ENCODE measurements around the gene SH3BP4.

SH3BP4 gene

GRCh38 chr2:235024931-235025773 lies 73.3 kb downstream of the SH3BP4 start:
- H3K27me3 ChIP-seq: no peaks in the 10 kb centered on the region
- intact Hi-C loops (cut with DNase I; ENCODE audit: low total_unique reads): no loop called here
- H3K27ac ChIP-seq: no peak overlapping the region
- no peak for DNase-seq
- H3K9me3 ChIP-seq: no peaks in the 10 kb centered on the region
- no peak overlapping the region for H3K4me3 ChIP-seq
- H3K4me1 ChIP-seq: peaks cover 0 to 55% (median 22%) of the 10 kb centered on the region in 4 donors
- no peaks in the 10 kb centered on the region for H3K36me3 ChIP-seq
- TF ChIP-seq CTCF (IDR thresholded peaks at IDR 0.05): no peak

- intact Hi-C loops (cut with DNase I; ENCODE audit: low total_unique reads): no loop called here
- no peak for DNase-seq
- no peaks in the 10 kb centered on the region for H3K27me3 ChIP-seq
- TF ChIP-seq CTCF (IDR thresholded peaks at IDR 0.05): no peak
- H3K27ac ChIP-seq: no peak overlapping the region
- H3K4me3 ChIP-seq: no peak overlapping the region
- peaks cover 0 to 60% (median 24%) of the 10 kb centered on the region in 4 donors for H3K4me1 ChIP-seq
- H3K9me3 ChIP-seq: no peaks in the 10 kb centered on the region
- H3K36me3 ChIP-seq: no peaks in the 10 kb centered on the region
Measured at GRCh38 chr2:235025800-235026536, 74.2 kb downstream of the SH3BP4 start.

- Histone ChIP-seq H3K4me1 (peaks cover 0 to 54% (median 24%) of the 10 kb centered on the region in 4 donors), H3K4me3 (no peak overlapping the region), H3K27ac (no peak overlapping the region), H3K27me3 (no peaks in the 10 kb centered on the region), H3K9me3 (no peaks in the 10 kb centered on the region), H3K36me3 (no peaks in the 10 kb centered on the region)
- intact Hi-C loops (cut with DNase I; ENCODE audit: low total_unique reads): no loop called here
- DNase-seq: no peak
- TF ChIP-seq CTCF (IDR thresholded peaks at IDR 0.05): no peak
Measured at GRCh38 chr2:235026649-235027557, 75.1 kb downstream of the SH3BP4 start.

- no peak overlapping the region for H3K4me3 ChIP-seq
- H3K36me3 ChIP-seq: no peaks in the 10 kb centered on the region
- H3K9me3 ChIP-seq: no peaks in the 10 kb centered on the region
- H3K4me1 ChIP-seq: peaks cover 0 to 48% (median 21%) of the 10 kb centered on the region in 4 donors
- H3K27ac ChIP-seq: no peak overlapping the region
- DNase-seq: no peak
- intact Hi-C loops (cut with DNase I; ENCODE audit: low total_unique reads): no loop called here
- no peak for TF ChIP-seq CTCF (IDR thresholded peaks at IDR 0.05)
- H3K27me3 ChIP-seq: no peaks in the 10 kb centered on the region
Measured at GRCh38 chr2:235027558-235028214, 75.9 kb downstream of the SH3BP4 start.

- Histone ChIP-seq H3K4me3 (no peak overlapping the region), H3K27ac (no peak overlapping the region), H3K4me1 (peaks cover 0 to 47% (median 21%) of the 10 kb centered on the region in 4 donors), H3K36me3 (no peaks in the 10 kb centered on the region), H3K9me3 (no peaks in the 10 kb centered on the region), H3K27me3 (no peaks in the 10 kb centered on the region)
- no peak for TF ChIP-seq CTCF (IDR thresholded peaks at IDR 0.05)
- intact Hi-C loops (cut with DNase I; ENCODE audit: low total_unique reads): no loop called here
- no peak for DNase-seq
Measured at GRCh38 chr2:235028646-235029045, 76.8 kb downstream of the SH3BP4 start.
